ENCODE measurements around the gene ATE1.
"Not testable (repeated sequence)": the region's sequence is repeated elsewhere in the genome, so short reads cannot be mapped to it uniquely, and the experiment has no call there.

Gene ATE1

DNA sequence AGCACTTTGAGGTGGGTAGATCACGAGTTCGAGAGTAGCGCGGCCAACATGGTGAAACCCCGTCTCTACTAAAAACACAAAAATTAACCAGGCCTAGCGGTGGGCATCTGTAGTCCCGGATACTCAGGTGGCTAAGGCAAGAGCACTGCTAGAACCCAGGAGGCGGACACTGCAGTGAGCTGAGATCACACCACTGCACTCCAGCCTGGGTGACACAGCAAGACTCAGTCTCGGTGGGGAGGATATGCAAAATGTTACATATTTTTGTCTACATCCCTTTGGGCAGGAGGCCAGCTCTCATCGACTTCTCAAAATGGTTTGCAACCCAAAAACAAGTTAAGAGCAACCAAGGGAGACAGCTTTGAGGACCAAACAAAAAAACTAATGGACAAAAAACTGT is 8.2 kb downstream of the ATE1 start:
- Histone ChIP-seq H4K20me1 (ENCODE audit: insufficient read depth, low read length) (no peaks in the 10 kb centered on the region), H3K4me3 (ENCODE audit: low read length) (no peak overlapping the region), H3K4me1 (ENCODE audit: low read length) (peaks cover 9% of the 10 kb centered on the region; the same call in 1 of the 2 replicates), H3K9me3 (ENCODE audit: insufficient read depth, low read length) (no peaks in the 10 kb centered on the region), H2AFZ (ENCODE audit: low read depth, low read length) (no peak overlapping the region), H3K27ac (ENCODE audit: low read length) (no peak overlapping the region), H3K79me2 (ENCODE audit: low read length) (peaks cover 4% of the 10 kb centered on the region; the same call in 1 of the 2 replicates), H3K4me2 (ENCODE audit: low read length) (no peak overlapping the region), H3K36me3 (replicated peaks; ENCODE audit: low read depth, low read length) (no peaks in the 10 kb centered on the region), H3K9ac (ENCODE audit: low read length) (no peak overlapping the region), H3K27me3 (ENCODE audit: low read depth, low read length) (no peaks in the 10 kb centered on the region)
- TF ChIP-seq, protein P1, sequence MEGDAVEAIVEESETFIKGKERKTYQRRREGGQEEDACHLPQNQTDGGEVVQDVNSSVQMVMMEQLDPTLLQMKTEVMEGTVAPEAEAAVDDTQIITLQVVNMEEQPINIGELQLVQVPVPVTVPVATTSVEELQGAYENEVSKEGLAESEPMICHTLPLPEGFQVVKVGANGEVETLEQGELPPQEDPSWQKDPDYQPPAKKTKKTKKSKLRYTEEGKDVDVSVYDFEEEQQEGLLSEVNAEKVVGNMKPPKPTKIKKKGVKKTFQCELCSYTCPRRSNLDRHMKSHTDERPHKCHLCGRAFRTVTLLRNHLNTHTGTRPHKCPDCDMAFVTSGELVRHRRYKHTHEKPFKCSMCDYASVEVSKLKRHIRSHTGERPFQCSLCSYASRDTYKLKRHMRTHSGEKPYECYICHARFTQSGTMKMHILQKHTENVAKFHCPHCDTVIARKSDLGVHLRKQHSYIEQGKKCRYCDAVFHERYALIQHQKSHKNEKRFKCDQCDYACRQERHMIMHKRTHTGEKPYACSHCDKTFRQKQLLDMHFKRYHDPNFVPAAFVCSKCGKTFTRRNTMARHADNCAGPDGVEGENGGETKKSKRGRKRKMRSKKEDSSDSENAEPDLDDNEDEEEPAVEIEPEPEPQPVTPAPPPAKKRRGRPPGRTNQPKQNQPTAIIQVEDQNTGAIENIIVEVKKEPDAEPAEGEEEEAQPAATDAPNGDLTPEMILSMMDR (IDR thresholded peaks at IDR 0.05; ENCODE audit: low read depth, low read length), result no peak
- no peak for TF ChIP-seq EZH2phosphoT487 (IDR thresholded peaks at IDR 0.05; ENCODE audit: low read depth)

DNA sequence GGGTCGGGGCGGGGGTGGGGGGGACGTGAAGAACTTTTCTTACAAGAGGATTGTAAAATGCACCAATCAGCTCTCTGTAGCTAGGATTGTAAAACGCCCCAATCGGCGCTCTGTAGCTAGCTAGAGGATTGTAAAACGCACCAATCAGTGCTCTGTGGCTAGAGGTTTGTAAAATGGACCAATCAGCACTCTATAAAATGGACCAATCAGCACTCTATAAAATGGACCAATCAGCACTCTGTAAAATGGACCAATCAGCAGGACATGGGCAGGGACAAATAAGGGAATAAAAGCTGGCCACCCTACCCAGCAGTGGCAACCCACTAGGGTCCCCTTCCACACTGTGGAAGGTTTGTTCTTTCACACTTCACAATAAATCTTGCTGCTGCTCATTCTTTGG is 9.0 kb downstream of the ATE1 start:
- not testable (repeated sequence) for H4K20me1 ChIP-seq (ENCODE audit: insufficient read depth, low read length); H3K4me1 ChIP-seq (ENCODE audit: low read length); H3K9me3 ChIP-seq (ENCODE audit: insufficient read depth, low read length); H3K79me2 ChIP-seq (ENCODE audit: low read length); H3K27me3 ChIP-seq (ENCODE audit: low read depth, low read length); H3K4me2 ChIP-seq (ENCODE audit: low read length); H3K4me3 ChIP-seq (ENCODE audit: low read length); H3K36me3 ChIP-seq (replicated peaks; ENCODE audit: low read depth, low read length); H3K27ac ChIP-seq (ENCODE audit: low read length); H2AFZ ChIP-seq (ENCODE audit: low read depth, low read length); H3K9ac ChIP-seq (ENCODE audit: low read length)

DNA sequence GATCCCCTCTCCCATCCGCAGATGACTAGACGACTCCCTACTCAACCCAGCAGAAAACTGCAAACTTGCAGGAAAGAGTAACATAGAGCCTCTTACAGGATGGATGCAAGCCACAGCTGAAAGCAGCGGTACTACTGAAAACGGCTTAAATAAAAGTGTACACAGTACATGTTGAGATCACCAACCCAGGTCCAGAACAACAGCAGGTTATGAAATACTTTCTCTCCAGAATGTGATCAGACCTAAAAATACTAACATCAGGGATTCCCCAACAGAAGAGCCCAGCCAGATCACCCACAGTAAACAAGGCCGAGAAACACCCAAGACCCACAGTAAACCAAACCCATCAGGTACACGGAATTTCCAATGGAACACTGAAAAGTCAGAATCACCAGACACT is 13.2 kb downstream of the ATE1 start:
- no peaks in the 10 kb centered on the region for H3K27me3 ChIP-seq (ENCODE audit: low read depth, low read length)
- H4K20me1 ChIP-seq (ENCODE audit: insufficient read depth, low read length), result no peaks in the 10 kb centered on the region
- no peak overlapping the region for H3K4me2 ChIP-seq (ENCODE audit: low read length)
- no peaks in the 10 kb centered on the region for H3K36me3 ChIP-seq (replicated peaks; ENCODE audit: low read depth, low read length)
- TF ChIP-seq, protein P1 (IDR thresholded peaks at IDR 0.05; ENCODE audit: low read depth, low read length), result no peak
- no peak overlapping the region for H3K27ac ChIP-seq (ENCODE audit: low read length)
- no peak overlapping the region for H2AFZ ChIP-seq (ENCODE audit: low read depth, low read length)
- H3K4me3 ChIP-seq (ENCODE audit: low read length), result no peak overlapping the region
- H3K79me2 ChIP-seq (ENCODE audit: low read length), result no peaks in the 10 kb centered on the region
- no peaks in the 10 kb centered on the region for H3K9me3 ChIP-seq (ENCODE audit: insufficient read depth, low read length)
- H3K4me1 ChIP-seq (ENCODE audit: low read length), result peaks cover 17% of the 10 kb centered on the region
- no peak overlapping the region for H3K9ac ChIP-seq (ENCODE audit: low read length)

DNA sequence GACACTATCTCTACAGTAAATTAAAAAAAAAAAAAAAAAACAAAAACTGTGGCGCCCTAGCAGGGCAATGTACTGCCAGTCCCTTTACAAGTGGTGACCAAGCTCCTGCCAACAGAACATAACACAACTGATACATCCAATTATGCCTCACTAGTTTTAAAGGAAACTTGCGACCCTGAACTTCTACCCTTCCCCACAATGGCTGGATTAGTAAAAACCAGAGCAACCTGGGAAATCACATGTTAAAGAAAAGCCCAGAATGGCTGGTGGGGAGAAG is 16.5 kb downstream of the ATE1 start:
- Histone ChIP-seq H3K27ac (ENCODE audit: low read length) (no peak overlapping the region), H3K4me3 (ENCODE audit: low read length) (no peak overlapping the region), H3K9me3 (ENCODE audit: insufficient read depth, low read length) (no peaks in the 10 kb centered on the region), H3K36me3 (replicated peaks; ENCODE audit: low read depth, low read length) (no peaks in the 10 kb centered on the region), H3K4me2 (ENCODE audit: low read length) (no peak overlapping the region), H3K4me1 (ENCODE audit: low read length) (peaks cover 11% of the 10 kb centered on the region), H2AFZ (ENCODE audit: low read depth, low read length) (no peak overlapping the region), H3K9ac (ENCODE audit: low read length) (no peak overlapping the region), H3K79me2 (ENCODE audit: low read length) (no peaks in the 10 kb centered on the region), H4K20me1 (ENCODE audit: insufficient read depth, low read length) (no peaks in the 10 kb centered on the region), H3K27me3 (ENCODE audit: low read depth, low read length) (no peaks in the 10 kb centered on the region)
- TF ChIP-seq, protein P1 (IDR thresholded peaks at IDR 0.05; ENCODE audit: low read depth, low read length), result no peak
- no peak for TF ChIP-seq EZH2phosphoT487 (IDR thresholded peaks at IDR 0.05; ENCODE audit: low read depth)
